Measurements from ENCODE around the gene POLR1E.

DNA sequence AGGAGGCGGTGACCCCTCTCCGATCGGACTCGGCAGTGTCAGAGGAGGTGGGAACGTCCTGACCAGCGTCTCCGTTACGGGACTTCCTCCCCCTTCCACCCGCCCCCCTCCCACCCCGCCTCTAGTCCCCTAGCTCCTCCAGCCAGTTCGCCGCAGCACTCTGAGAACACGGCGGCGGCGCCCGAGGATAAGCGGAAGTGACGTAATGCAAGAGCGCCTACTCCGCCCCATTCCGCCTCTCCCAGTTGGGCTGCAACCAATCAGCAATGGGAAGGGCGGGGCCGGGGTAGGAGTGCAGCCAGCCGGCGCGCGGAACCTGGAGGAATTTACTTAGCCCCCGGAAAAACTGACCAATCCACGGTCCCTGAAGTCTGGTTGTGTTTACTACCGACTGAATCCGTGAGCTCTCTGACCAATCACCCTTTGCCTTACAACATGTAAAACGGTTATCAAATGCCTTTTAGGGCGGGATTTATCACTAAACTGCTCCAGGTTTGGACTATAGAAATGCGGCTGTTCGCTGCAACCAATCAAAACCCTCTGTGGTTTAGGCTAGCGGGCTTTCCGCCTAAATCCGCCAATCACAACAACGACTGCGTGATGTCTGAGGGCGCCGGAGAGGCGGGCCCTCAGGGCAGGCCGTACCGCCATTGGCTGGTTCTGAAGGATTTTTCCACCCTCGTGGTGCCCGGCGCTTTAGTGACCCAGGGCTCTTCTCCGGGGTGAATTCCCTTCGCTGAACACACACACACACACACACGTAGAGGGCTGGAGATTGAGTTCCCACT, 20.3 kb upstream of the POLR1E start, which contains the start of gene ZBTB5:
- no peak for TF ChIP-seq EZH2 (IDR thresholded peaks at IDR 0.05; ENCODE audit: low read depth)
- TF ChIP-seq, protein P1, sequence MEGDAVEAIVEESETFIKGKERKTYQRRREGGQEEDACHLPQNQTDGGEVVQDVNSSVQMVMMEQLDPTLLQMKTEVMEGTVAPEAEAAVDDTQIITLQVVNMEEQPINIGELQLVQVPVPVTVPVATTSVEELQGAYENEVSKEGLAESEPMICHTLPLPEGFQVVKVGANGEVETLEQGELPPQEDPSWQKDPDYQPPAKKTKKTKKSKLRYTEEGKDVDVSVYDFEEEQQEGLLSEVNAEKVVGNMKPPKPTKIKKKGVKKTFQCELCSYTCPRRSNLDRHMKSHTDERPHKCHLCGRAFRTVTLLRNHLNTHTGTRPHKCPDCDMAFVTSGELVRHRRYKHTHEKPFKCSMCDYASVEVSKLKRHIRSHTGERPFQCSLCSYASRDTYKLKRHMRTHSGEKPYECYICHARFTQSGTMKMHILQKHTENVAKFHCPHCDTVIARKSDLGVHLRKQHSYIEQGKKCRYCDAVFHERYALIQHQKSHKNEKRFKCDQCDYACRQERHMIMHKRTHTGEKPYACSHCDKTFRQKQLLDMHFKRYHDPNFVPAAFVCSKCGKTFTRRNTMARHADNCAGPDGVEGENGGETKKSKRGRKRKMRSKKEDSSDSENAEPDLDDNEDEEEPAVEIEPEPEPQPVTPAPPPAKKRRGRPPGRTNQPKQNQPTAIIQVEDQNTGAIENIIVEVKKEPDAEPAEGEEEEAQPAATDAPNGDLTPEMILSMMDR (conservative IDR thresholded peaks at IDR 0.05), result no peak
